ENCODE measurements around the gene PROM1.

- TF ChIP-seq, protein P1, sequence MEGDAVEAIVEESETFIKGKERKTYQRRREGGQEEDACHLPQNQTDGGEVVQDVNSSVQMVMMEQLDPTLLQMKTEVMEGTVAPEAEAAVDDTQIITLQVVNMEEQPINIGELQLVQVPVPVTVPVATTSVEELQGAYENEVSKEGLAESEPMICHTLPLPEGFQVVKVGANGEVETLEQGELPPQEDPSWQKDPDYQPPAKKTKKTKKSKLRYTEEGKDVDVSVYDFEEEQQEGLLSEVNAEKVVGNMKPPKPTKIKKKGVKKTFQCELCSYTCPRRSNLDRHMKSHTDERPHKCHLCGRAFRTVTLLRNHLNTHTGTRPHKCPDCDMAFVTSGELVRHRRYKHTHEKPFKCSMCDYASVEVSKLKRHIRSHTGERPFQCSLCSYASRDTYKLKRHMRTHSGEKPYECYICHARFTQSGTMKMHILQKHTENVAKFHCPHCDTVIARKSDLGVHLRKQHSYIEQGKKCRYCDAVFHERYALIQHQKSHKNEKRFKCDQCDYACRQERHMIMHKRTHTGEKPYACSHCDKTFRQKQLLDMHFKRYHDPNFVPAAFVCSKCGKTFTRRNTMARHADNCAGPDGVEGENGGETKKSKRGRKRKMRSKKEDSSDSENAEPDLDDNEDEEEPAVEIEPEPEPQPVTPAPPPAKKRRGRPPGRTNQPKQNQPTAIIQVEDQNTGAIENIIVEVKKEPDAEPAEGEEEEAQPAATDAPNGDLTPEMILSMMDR (IDR thresholded peaks at IDR 0.05; ENCODE audit: poor library complexity, severe bottlenecking) = no peak
- TF ChIP-seq EZH2 (IDR thresholded peaks at IDR 0.05; ENCODE audit: borderline replicate concordance, insufficient read depth, low read length, poor library complexity, severe bottlenecking) = no peak
- no peak for TF ChIP-seq POLR2AphosphoS5 (IDR thresholded peaks at IDR 0.05)
Observed at GRCh38 chr4:16119981-16120380, 36.2 kb upstream of the PROM1 start.
